SK-N-MC (cell line): Measurements from ENCODE around the gene IL36B.

Experiments
- EZH2 ChIP-seq: fragments of 200-600 bp; sonication (generic); IDR thresholded peaks from one replicate; pipeline ENCODE4 v1.6.1; 2017; ENCODE audit warnings: antibody characterized with exemption
- FOXP2 ChIP-seq: optimal IDR thresholded peaks from 2 replicates; pipeline ENCODE3; 2011; ENCODE audit warnings: mild to moderate bottlenecking, moderate library complexity; ENCODE audit not compliant: insufficient read depth; ENCODE audit errors: extremely low read length, control extremely low read depth
- POLR2AphosphoS5 ChIP-seq: IDR thresholded peaks from 2 replicates; pipeline ENCODE4 v1.6.1; 2012; ENCODE audit warnings: mild to moderate bottlenecking, low read depth, low read length, borderline replicate concordance

- TF ChIP-seq EZH2 (no peak), POLR2AphosphoS5 (no peak), FOXP2 (no peak)
These were observed 1.5 kb downstream of the IL36B start for GRCh38 chr2:113050921-113051895.
